ENCODE results near the gene WIPF3. TPM values are rescaled to one million over a fixed set of nuclear protein-coding genes. Genes with fewer than 3 reads are reported as not detected.

Gene WIPF3
- total RNA-seq, 1 experiment from 2014 or later: not detected

DNA sequence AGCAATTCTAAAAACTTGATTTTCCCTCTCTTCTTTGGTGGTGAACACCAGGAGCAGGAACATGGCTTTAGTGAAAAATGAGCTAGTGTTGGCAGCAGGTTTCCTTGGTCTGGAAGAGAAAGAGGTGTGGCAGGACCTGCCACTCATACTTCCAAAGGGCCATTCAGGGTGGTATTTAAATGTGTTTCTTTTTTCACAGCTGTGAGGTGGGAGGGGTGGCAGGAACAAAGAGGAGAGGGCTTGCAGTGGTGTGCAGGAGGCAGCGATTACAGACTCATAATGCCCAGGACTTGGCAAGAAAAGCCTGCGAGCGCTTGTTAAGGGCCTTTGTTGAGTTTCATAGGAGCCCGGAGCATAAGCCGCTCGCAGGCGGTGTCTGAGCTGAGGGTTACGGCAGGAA, 36.8 kb downstream of the WIPF3 start:
- no peak overlapping the region for H3K4me3 Mint-ChIP-seq (ENCODE audit: unreplicated experiment)
- no peaks in the 10 kb centered on the region for H3K36me3 Mint-ChIP-seq (ENCODE audit: insufficient read depth, unreplicated experiment)
- DNase-seq (ENCODE audit: unreplicated experiment): no peak
- ChIA-PET POLR2A (no interaction called here), CTCF (no interaction called here)
- TF ChIP-seq, protein P1, sequence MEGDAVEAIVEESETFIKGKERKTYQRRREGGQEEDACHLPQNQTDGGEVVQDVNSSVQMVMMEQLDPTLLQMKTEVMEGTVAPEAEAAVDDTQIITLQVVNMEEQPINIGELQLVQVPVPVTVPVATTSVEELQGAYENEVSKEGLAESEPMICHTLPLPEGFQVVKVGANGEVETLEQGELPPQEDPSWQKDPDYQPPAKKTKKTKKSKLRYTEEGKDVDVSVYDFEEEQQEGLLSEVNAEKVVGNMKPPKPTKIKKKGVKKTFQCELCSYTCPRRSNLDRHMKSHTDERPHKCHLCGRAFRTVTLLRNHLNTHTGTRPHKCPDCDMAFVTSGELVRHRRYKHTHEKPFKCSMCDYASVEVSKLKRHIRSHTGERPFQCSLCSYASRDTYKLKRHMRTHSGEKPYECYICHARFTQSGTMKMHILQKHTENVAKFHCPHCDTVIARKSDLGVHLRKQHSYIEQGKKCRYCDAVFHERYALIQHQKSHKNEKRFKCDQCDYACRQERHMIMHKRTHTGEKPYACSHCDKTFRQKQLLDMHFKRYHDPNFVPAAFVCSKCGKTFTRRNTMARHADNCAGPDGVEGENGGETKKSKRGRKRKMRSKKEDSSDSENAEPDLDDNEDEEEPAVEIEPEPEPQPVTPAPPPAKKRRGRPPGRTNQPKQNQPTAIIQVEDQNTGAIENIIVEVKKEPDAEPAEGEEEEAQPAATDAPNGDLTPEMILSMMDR (IDR thresholded peaks at IDR 0.05; ENCODE audit: unreplicated experiment): no peak
- no peak overlapping the region for H3K27ac Mint-ChIP-seq (ENCODE audit: low read depth, unreplicated experiment)
- BruUV-seq (replicated peaks): no TSS peak
- intact Hi-C loops (cut with micrococcal nuclease): no loop called here
- H3K4me1 Mint-ChIP-seq (ENCODE audit: insufficient read depth, unreplicated experiment): no peaks in the 10 kb centered on the region
- H3K27me3 Mint-ChIP-seq (ENCODE audit: insufficient read depth, unreplicated experiment): peaks cover 81% of the 10 kb centered on the region
- no peaks in the 10 kb centered on the region for H3K9me3 Mint-ChIP-seq (ENCODE audit: unreplicated experiment)

DNA sequence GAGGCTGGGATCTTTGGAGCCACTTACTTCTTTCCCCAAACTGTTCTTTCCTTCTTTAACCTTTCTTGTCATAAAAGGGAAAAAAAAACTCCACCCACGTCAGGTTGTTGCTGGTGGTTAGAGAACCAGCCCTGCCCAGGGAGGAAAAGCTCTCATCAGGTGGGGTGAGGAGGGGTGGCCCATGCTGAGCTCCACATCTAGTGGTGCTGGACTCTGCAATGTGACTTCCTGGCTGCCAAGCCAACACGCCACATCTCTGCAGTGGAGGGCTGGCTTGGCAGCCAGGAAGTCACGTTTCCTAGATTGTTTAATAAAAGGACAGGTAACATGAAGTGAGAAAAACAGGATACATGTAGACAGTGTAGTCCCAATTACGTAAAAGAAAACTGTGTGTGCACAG, 37.4 kb downstream of the WIPF3 start:
- no peaks in the 10 kb centered on the region for H3K36me3 Mint-ChIP-seq (ENCODE audit: insufficient read depth, unreplicated experiment)
- TF ChIP-seq, protein P1 (IDR thresholded peaks at IDR 0.05; ENCODE audit: unreplicated experiment): no peak
- no peak for DNase-seq (ENCODE audit: unreplicated experiment)
- peaks cover 83% of the 10 kb centered on the region for H3K27me3 Mint-ChIP-seq (ENCODE audit: insufficient read depth, unreplicated experiment)
- H3K9me3 Mint-ChIP-seq (ENCODE audit: unreplicated experiment): no peaks in the 10 kb centered on the region
- H3K4me3 Mint-ChIP-seq (ENCODE audit: unreplicated experiment): no peak overlapping the region
- no TSS peak for BruUV-seq (replicated peaks)
- no peaks in the 10 kb centered on the region for H3K4me1 Mint-ChIP-seq (ENCODE audit: insufficient read depth, unreplicated experiment)
- ChIA-PET CTCF (no interaction called here), POLR2A (no interaction called here)
- no peak overlapping the region for H3K27ac Mint-ChIP-seq (ENCODE audit: low read depth, unreplicated experiment)
- intact Hi-C loops (cut with micrococcal nuclease): no loop called here

DNA sequence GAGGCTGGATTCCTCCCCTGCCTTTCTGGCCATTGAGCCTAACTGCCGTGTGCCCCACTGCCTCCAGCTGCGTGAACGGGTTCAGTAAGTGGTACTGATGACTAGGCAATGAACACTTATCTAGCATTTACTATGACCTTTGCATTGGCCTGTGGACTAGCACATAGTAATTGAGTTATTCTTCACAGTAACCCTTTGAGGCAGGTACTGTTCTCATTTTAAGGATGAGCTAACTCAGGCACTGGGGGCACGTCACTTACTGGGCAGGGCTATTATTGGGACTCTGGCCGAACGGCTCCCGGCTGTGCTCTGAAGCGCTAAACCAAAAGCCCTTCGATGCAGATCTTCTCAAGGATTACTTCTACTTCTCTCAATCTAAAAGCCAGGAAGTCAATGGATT, 38.3 kb downstream of the WIPF3 start:
- TF ChIP-seq, protein P1 (IDR thresholded peaks at IDR 0.05; ENCODE audit: unreplicated experiment): no peak
- Mint-ChIP-seq H3K4me1 (ENCODE audit: insufficient read depth, unreplicated experiment) (no peaks in the 10 kb centered on the region), H3K36me3 (ENCODE audit: insufficient read depth, unreplicated experiment) (no peaks in the 10 kb centered on the region), H3K27ac (ENCODE audit: low read depth, unreplicated experiment) (no peak overlapping the region), H3K9me3 (ENCODE audit: unreplicated experiment) (no peaks in the 10 kb centered on the region), H3K27me3 (ENCODE audit: insufficient read depth, unreplicated experiment) (peaks cover 91% of the 10 kb centered on the region), H3K4me3 (ENCODE audit: unreplicated experiment) (no peak overlapping the region)
- intact Hi-C loops (cut with micrococcal nuclease): no loop called here
- no TSS peak for BruUV-seq (replicated peaks)
- no peak for DNase-seq (ENCODE audit: unreplicated experiment)
- ChIA-PET CTCF (no interaction called here), POLR2A (interaction anchor here (0.6 to 0.7 kb wide), 2 partner anchors 42 to 779 kb away, joined by 3 to 6 read pairs; no protein-coding TSS in a partner anchor)

DNA sequence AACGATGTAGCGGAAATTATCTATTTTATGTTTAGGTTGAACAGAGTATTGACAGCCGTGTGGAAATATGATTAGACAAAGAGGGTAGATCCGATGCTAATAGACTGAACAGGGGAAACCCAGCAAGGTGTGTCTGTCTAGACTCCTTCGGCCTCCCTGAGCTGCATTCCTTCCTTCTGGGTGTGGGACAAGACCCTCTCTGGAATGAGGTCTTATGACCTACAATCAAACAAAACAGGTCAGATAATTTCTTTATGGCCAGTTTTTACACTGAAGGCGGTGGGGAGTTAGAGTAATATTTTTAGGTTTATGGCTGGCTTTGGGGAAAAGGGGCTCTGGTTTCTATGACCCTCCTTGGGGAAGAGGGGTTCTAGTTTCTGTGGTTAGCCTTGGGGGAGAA, 41.2 kb downstream of the WIPF3 start:
- intact Hi-C loops (cut with micrococcal nuclease): no loop called here
- CTCF ChIA-PET: interaction anchor here (0.6 to 0.9 kb wide), 2 partner anchors 48 to 522 kb away, joined by 3 read pairs; no protein-coding TSS in a partner anchor
- DNase-seq (ENCODE audit: unreplicated experiment): no peak
- no peak overlapping the region for H3K27ac Mint-ChIP-seq (ENCODE audit: low read depth, unreplicated experiment)
- H3K27me3 Mint-ChIP-seq (ENCODE audit: insufficient read depth, unreplicated experiment): peaks cover 88% of the 10 kb centered on the region
- H3K4me1 Mint-ChIP-seq (ENCODE audit: insufficient read depth, unreplicated experiment): peaks cover 4% of the 10 kb centered on the region
- TF ChIP-seq, protein P1 (IDR thresholded peaks at IDR 0.05; ENCODE audit: unreplicated experiment): no peak
- BruUV-seq (replicated peaks): no TSS peak
- H3K4me3 Mint-ChIP-seq (ENCODE audit: unreplicated experiment): no peak overlapping the region
- POLR2A ChIA-PET: no interaction called here
- H3K36me3 Mint-ChIP-seq (ENCODE audit: insufficient read depth, unreplicated experiment): no peaks in the 10 kb centered on the region
- no peaks in the 10 kb centered on the region for H3K9me3 Mint-ChIP-seq (ENCODE audit: unreplicated experiment)

Data from MCF 10A (cell line).